Ovary (tissue), 3 donors: Measurements from ENCODE around the gene SYNDIG1L.

ENCODE experiments used
- EP300 ChIP-seq: sonication (generic); formaldehyde crosslinking; IDR thresholded peaks from one replicate; pipeline ENCODE4 v1.6.1; 2017; ENCODE audit warnings: antibody characterized with exemption
- POLR2A ChIP-seq: fragments of 450-650 bp; IDR thresholded peaks from one replicate; pipeline ENCODE4 v1.6.1; 2017; ENCODE audit warnings: antibody characterized with exemption, mild to moderate bottlenecking, moderate library complexity
- TF ChIP-seq, protein P1 (sequence below), 3 donors: fragments of 450-650 bp in 2 of 3; fragments of 200-600 bp in 1 of 3; IDR thresholded peaks; one replicate each; pipeline versions ENCODE4 v1.5.1 to v1.8.0; 2016 to 2022; ENCODE audit warnings: antibody characterized with exemption in 3 of 3, mild to moderate bottlenecking in 1 of 3
- donor health status: DM: no; HTN: no; CAD: no.

DNA sequence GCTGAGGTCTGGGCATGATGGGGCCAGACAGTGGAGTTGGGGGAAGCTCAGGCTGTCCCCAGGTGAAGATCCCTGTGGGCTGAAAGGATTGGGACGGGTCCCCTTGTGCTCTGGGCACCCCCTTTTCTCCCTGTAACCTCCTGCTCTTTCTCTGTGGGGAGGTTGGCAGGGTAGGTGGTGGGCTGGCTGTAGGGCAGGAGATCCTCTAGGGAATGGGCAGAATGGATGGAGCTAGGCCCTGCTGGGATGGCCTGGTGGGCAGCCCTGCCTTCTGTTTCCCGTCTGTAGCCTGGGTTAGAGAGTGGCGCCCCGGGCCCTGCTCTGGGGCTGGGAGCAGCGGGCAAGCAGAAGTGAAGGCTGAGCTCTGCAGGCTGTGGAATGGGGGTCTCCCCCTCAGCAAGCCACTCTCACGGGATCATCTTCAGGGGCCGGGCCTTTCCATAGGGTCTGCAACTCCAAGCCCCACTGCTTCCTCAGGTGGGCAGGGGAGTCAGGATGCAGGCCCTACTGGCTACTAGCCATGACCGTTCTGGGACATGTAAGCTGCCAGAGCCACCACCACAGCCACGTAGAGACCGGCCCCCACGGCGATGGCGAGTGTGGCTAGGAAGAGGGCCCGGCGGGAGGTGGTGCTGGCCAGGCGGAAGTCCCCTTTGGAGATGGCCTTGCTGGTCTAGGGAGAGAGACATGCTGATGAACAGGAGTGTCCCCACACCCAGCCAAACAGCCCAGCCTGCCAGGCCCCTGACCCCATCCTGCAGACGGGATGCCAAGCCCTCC, 18.8 kb downstream of the SYNDIG1L start:
- TF ChIP-seq, protein P1, sequence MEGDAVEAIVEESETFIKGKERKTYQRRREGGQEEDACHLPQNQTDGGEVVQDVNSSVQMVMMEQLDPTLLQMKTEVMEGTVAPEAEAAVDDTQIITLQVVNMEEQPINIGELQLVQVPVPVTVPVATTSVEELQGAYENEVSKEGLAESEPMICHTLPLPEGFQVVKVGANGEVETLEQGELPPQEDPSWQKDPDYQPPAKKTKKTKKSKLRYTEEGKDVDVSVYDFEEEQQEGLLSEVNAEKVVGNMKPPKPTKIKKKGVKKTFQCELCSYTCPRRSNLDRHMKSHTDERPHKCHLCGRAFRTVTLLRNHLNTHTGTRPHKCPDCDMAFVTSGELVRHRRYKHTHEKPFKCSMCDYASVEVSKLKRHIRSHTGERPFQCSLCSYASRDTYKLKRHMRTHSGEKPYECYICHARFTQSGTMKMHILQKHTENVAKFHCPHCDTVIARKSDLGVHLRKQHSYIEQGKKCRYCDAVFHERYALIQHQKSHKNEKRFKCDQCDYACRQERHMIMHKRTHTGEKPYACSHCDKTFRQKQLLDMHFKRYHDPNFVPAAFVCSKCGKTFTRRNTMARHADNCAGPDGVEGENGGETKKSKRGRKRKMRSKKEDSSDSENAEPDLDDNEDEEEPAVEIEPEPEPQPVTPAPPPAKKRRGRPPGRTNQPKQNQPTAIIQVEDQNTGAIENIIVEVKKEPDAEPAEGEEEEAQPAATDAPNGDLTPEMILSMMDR (IDR thresholded peaks at IDR 0.05) = no peak
- no peak for TF ChIP-seq POLR2A
- no peak for TF ChIP-seq EP300
